Measurements from ENCODE around the gene PNLIPRP1. TPM values are rescaled to one million over a fixed set of nuclear protein-coding genes. Genes with fewer than 3 reads are reported as not detected.

The PNLIPRP1 gene
- total RNA-seq, 2 donors from 2014 or later: not detected

GRCh38 chr10:116554628-116555027, 36.1 kb upstream of the PNLIPRP1 start:
- 87% methylated on average over 4 to 5 of the region's 5 CpGs for WGBS, 2 experiments (ENCODE audit: insufficient coverage in 1 of 2, insufficient read length in 1 of 2)
- no peak overlapping the region for H3K4me3 ChIP-seq (ENCODE audit: low read length)
- DNase-seq: no peak
- no peaks in the 10 kb centered on the region for H3K27me3 ChIP-seq (ENCODE audit: control insufficient read depth, insufficient read depth, low read length, poor library complexity, severe bottlenecking)
- H3K4me3 Mint-ChIP-seq: no peak overlapping the region
- TF ChIP-seq CTCF (conservative IDR thresholded peaks at IDR 0.05): no peak
- peaks cover 2% of the 10 kb centered on the region for H3K4me1 Mint-ChIP-seq
- no peak overlapping the region for H3K9ac ChIP-seq (ENCODE audit: extremely low read depth, low read length, poor library complexity, severe bottlenecking)
- no peaks in the 10 kb centered on the region for H3K36me3 ChIP-seq (ENCODE audit: control insufficient read depth, insufficient read depth, low read length)
- no peaks in the 10 kb centered on the region for H3K27me3 Mint-ChIP-seq (ENCODE audit: insufficient read depth)
- no peaks in the 10 kb centered on the region for H3K4me1 ChIP-seq (ENCODE audit: control insufficient read depth, insufficient read depth, low read length)
- no peak overlapping the region for H3K27ac ChIP-seq (ENCODE audit: low read depth, low read length)
- no peak overlapping the region for H3K27ac Mint-ChIP-seq
- H3K9me3 Mint-ChIP-seq: no peaks in the 10 kb centered on the region
- no peaks in the 10 kb centered on the region for H3K36me3 Mint-ChIP-seq (ENCODE audit: low read depth)
- H3K9me3 ChIP-seq (ENCODE audit: control insufficient read depth, low read length): no peaks in the 10 kb centered on the region

GRCh38 chr10:116555880-116556279, 34.9 kb upstream of the PNLIPRP1 start:
- Mint-ChIP-seq H3K27ac (no peak overlapping the region), H3K4me1 (peaks cover 2% of the 10 kb centered on the region), H3K36me3 (ENCODE audit: low read depth) (no peaks in the 10 kb centered on the region), H3K27me3 (ENCODE audit: insufficient read depth) (no peaks in the 10 kb centered on the region), H3K4me3 (no peak overlapping the region), H3K9me3 (no peaks in the 10 kb centered on the region)
- Histone ChIP-seq H3K9me3 (ENCODE audit: control insufficient read depth, low read length) (no peaks in the 10 kb centered on the region), H3K4me1 (ENCODE audit: control insufficient read depth, insufficient read depth, low read length) (no peaks in the 10 kb centered on the region), H3K4me3 (ENCODE audit: low read length) (no peak overlapping the region), H3K27ac (ENCODE audit: low read depth, low read length) (no peak overlapping the region), H3K9ac (ENCODE audit: extremely low read depth, low read length, poor library complexity, severe bottlenecking) (no peak overlapping the region), H3K36me3 (ENCODE audit: control insufficient read depth, insufficient read depth, low read length) (no peaks in the 10 kb centered on the region), H3K27me3 (ENCODE audit: control insufficient read depth, insufficient read depth, low read length, poor library complexity, severe bottlenecking) (no peaks in the 10 kb centered on the region)
- DNase-seq: no peak
- WGBS, 2 experiments (ENCODE audit: insufficient coverage in 1 of 2, insufficient read length in 1 of 2): 87% methylated on average over 5 to 6 of the region's 6 CpGs
- no peak for TF ChIP-seq CTCF (conservative IDR thresholded peaks at IDR 0.05)

- Mint-ChIP-seq H3K4me1 (peaks cover 2% of the 10 kb centered on the region), H3K36me3 (ENCODE audit: low read depth) (no peaks in the 10 kb centered on the region), H3K4me3 (no peak overlapping the region), H3K27ac (no peak overlapping the region), H3K27me3 (ENCODE audit: insufficient read depth) (no peaks in the 10 kb centered on the region), H3K9me3 (no peaks in the 10 kb centered on the region)
- Histone ChIP-seq H3K27me3 (ENCODE audit: control insufficient read depth, insufficient read depth, low read length, poor library complexity, severe bottlenecking) (no peaks in the 10 kb centered on the region), H3K9me3 (ENCODE audit: control insufficient read depth, low read length) (no peaks in the 10 kb centered on the region), H3K27ac (ENCODE audit: low read depth, low read length) (no peak overlapping the region), H3K9ac (ENCODE audit: extremely low read depth, low read length, poor library complexity, severe bottlenecking) (no peak overlapping the region), H3K36me3 (ENCODE audit: control insufficient read depth, insufficient read depth, low read length) (no peaks in the 10 kb centered on the region), H3K4me1 (ENCODE audit: control insufficient read depth, insufficient read depth, low read length) (no peaks in the 10 kb centered on the region), H3K4me3 (ENCODE audit: low read length) (no peak overlapping the region)
- no peak for TF ChIP-seq CTCF (conservative IDR thresholded peaks at IDR 0.05)
- DNase-seq: no peak
- 83 to 92% methylated on average over 3 to 5 of the region's 5 CpGs for WGBS, 2 experiments (ENCODE audit: insufficient coverage in 1 of 2, insufficient read length in 1 of 2)
These were observed 33.4 kb upstream of the PNLIPRP1 start for GRCh38 chr10:116557305-116557880.
